H1 (cell line): ENCODE results near the gene ABCC4. TPM values are rescaled to one million over a fixed set of nuclear protein-coding genes. Genes with fewer than 3 reads are reported as not detected.

Source experiments
- CBX8 ChIP-seq: fragments of 300-800, 300-1000 bp; sonication (generic); IDR thresholded peaks from 2 replicates; pipeline ENCODE4 v1.7.1; 2016; ENCODE audit warnings: low read depth, low read length, borderline replicate concordance
- CREB1 ChIP-seq: IDR thresholded peaks from 2 replicates; pipeline ENCODE4 v1.6.1; 2012; ENCODE audit warnings: inconsistent platforms
- EZH2 ChIP-seq: fragments of 200-600 bp; sonication (generic); IDR thresholded peaks from 2 replicates; pipeline ENCODE4 v1.7.1; 2012; ENCODE audit warnings: low read depth, mild to moderate bottlenecking, moderate library complexity, low read length, inconsistent platforms; ENCODE audit not compliant: severe bottlenecking
- KDM4A ChIP-seq: IDR thresholded peaks from one replicate; pipeline ENCODE4 v1.7.1; 2012; ENCODE audit warnings: low read depth, mild to moderate bottlenecking, moderate library complexity, low read length, inconsistent platforms; ENCODE audit not compliant: severe bottlenecking
- KDM5A ChIP-seq: fragments of 200-600 bp; IDR thresholded peaks from 2 replicates; pipeline ENCODE4 v1.7.1; 2012; ENCODE audit warnings: mild to moderate bottlenecking, low read length, inconsistent platforms, mixed read lengths
- RAD21 ChIP-seq, 2 experiments: IDR thresholded peaks in 1 of 2; conservative IDR thresholded peaks in 1 of 2; 2 replicates each; pipeline ENCODE4 v1.6.1; 2011; ENCODE audit warnings: low read depth in 2 of 2, low read length in 2 of 2, improper control_type of control experiment in 1 of 2, inconsistent platforms in 1 of 2, mild to moderate bottlenecking in 1 of 2, moderate library complexity in 1 of 2
- TEAD4 ChIP-seq: IDR thresholded peaks from 2 replicates; pipeline ENCODE4 v1.6.1; 2012; ENCODE audit warnings: low read depth, low read length, inconsistent platforms, mixed read lengths
- polyA plus RNA-seq, 7 experiments: library from polyadenylated mRNA; depleted of rRNA in 3 of 7; stranded (reverse) in 5 of 7; unstranded in 2 of 7; fragments of >200 nt in 5 of 7; fragments of 200-250 nt in 2 of 7; gene quantifications; 1 replicate in 5 of 7; 2 replicates in 1 of 7; 4 replicates in 1 of 7; pipeline versions ENCODE4 v1.2.1 to v1.2.3, GENCODE V29; 2011 to 2013; ENCODE audit warnings: missing spikeins in 2 of 7, mixed read lengths in 2 of 7
- total RNA-seq: library from RNA; stranded (reverse); fragmentation: NEBNext Ultra II Directional; extraction: Animal tissue kit (Norgen Biotek cat#: 25700); gene quantifications from 2 replicates; pipeline ENCODE4 v1.2.1, GENCODE V29; 2021

Gene ABCC4
- total and polyA plus RNA-seq, 2 of the 8 experiments (the other 6 are each of a cell fraction or from before 2014, with no cell fraction given) = 4.0 to 14.1 TPM

DNA sequence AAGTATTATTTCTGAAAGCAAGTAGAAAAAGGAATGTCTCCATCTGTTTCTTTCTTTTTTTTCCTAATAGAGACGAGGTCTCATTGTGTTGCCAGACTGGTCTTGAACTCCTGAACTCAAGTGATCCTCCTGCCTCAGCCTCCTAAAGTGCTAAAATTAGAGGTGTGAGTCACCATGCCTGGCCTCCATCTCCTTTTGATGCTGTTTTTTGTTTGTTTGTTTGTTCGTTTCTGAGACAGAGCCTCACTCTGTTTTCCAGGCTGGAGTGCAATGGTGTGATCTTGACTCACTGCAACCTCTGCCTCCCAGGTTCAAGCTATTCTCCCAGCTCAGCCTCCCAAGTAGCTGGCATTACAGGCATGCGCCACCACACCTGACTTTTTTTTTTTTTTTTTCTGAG lies 14.5 kb upstream of the ABCC4 start (continued):
- TF ChIP-seq TEAD4 = no peak
- TF ChIP-seq RAD21 (IDR thresholded peaks at IDR 0.05 in 1 of 2, conservative IDR thresholded peaks at IDR 0.05 in 1 of 2; ENCODE audit: low read depth in 2 of 2, low read length in 2 of 2) = no peak
- TF ChIP-seq CREB1 = no peak
- TF ChIP-seq CBX8 = no peak
- TF ChIP-seq KDM4A = no peak
- no peak for TF ChIP-seq KDM5A
- TF ChIP-seq EZH2 = no peak
- TF ChIP-seq, all 59 proteins: peak for 0
